ENCODE results near the gene CCDC141. TPM values are rescaled to one million over a fixed set of nuclear protein-coding genes. Genes with fewer than 3 reads are reported as not detected.
"Not testable (repeated sequence)": the region's sequence is repeated elsewhere in the genome, so short reads cannot be mapped to it uniquely, and the experiment has no call there.

Gene CCDC141
- total RNA-seq, 1 experiment from 2014 or later, result 0.30 TPM

- Histone ChIP-seq H3K27ac (ENCODE audit: low read length) (no peak overlapping the region), H3K9me3 (ENCODE audit: low read length) (no peaks in the 10 kb centered on the region), H3K36me3 (ENCODE audit: insufficient read depth, low read length) (no peaks in the 10 kb centered on the region), H3K4me1 (ENCODE audit: low read length) (peaks cover 6% of the 10 kb centered on the region), H3K79me2 (ENCODE audit: low read length) (no peaks in the 10 kb centered on the region), H3K9ac (ENCODE audit: low read length) (no peak overlapping the region), H3K4me2 (ENCODE audit: low read depth, low read length, poor library complexity, severe bottlenecking) (no peak overlapping the region), H4K20me1 (ENCODE audit: insufficient read depth, low read depth, low read length) (no peaks in the 10 kb centered on the region), H2AFZ (ENCODE audit: low read length) (no peak overlapping the region), H3K4me3 (ENCODE audit: low read length) (no peak overlapping the region), H3K27me3 (ENCODE audit: low read length) (no peaks in the 10 kb centered on the region), H3K9me2 (replicated peaks; ENCODE audit: insufficient read depth, low read length) (no peaks in the 10 kb centered on the region)
- no peak for DNase-seq
These were observed 25.5 kb downstream of the CCDC141 start for GRCh38 chr2:179024445-179024844.

- Histone ChIP-seq H2AFZ (ENCODE audit: low read length) (no peak overlapping the region), H3K9me2 (replicated peaks; ENCODE audit: insufficient read depth, low read length) (no peaks in the 10 kb centered on the region), H4K20me1 (ENCODE audit: insufficient read depth, low read depth, low read length) (no peaks in the 10 kb centered on the region), H3K27ac (ENCODE audit: low read length) (no peak overlapping the region), H3K79me2 (ENCODE audit: low read length) (no peaks in the 10 kb centered on the region), H3K4me2 (ENCODE audit: low read depth, low read length, poor library complexity, severe bottlenecking) (no peak overlapping the region), H3K9me3 (ENCODE audit: low read length) (no peaks in the 10 kb centered on the region), H3K9ac (ENCODE audit: low read length) (no peak overlapping the region), H3K4me3 (ENCODE audit: low read length) (no peak overlapping the region), H3K27me3 (ENCODE audit: low read length) (no peaks in the 10 kb centered on the region), H3K36me3 (ENCODE audit: insufficient read depth, low read length) (no peaks in the 10 kb centered on the region), H3K4me1 (ENCODE audit: low read length) (peaks cover 6% of the 10 kb centered on the region)
- DNase-seq, result no peak
These were observed 27.3 kb downstream of the CCDC141 start for GRCh38 chr2:179022685-179023084.

GRCh38 chr2:179021258-179021657 lies 28.7 kb downstream of the CCDC141 start:
- Histone ChIP-seq H3K9me2 (replicated peaks; ENCODE audit: insufficient read depth, low read length) (no peaks in the 10 kb centered on the region), H3K79me2 (ENCODE audit: low read length) (no peaks in the 10 kb centered on the region), H3K36me3 (ENCODE audit: insufficient read depth, low read length) (no peaks in the 10 kb centered on the region), H3K4me1 (ENCODE audit: low read length) (peaks cover 6% of the 10 kb centered on the region), H2AFZ (ENCODE audit: low read length) (no peak overlapping the region), H4K20me1 (ENCODE audit: insufficient read depth, low read depth, low read length) (no peaks in the 10 kb centered on the region), H3K9me3 (ENCODE audit: low read length) (no peaks in the 10 kb centered on the region), H3K4me2 (ENCODE audit: low read depth, low read length, poor library complexity, severe bottlenecking) (no peak overlapping the region), H3K4me3 (ENCODE audit: low read length) (no peak overlapping the region), H3K27me3 (ENCODE audit: low read length) (no peaks in the 10 kb centered on the region), H3K9ac (ENCODE audit: low read length) (no peak overlapping the region), H3K27ac (ENCODE audit: low read length) (no peak overlapping the region)
- no peak for DNase-seq

- DNase-seq, result peak; percentile 73
- Histone ChIP-seq H4K20me1 (ENCODE audit: insufficient read depth, low read depth, low read length) (no peaks in the 10 kb centered on the region), H3K9ac (ENCODE audit: low read length) (no peak overlapping the region), H2AFZ (ENCODE audit: low read length) (no peak overlapping the region), H3K4me1 (ENCODE audit: low read length) (peaks cover 6% of the 10 kb centered on the region), H3K36me3 (ENCODE audit: insufficient read depth, low read length) (no peaks in the 10 kb centered on the region), H3K27ac (ENCODE audit: low read length) (no peak overlapping the region), H3K9me3 (ENCODE audit: low read length) (no peaks in the 10 kb centered on the region), H3K9me2 (replicated peaks; ENCODE audit: insufficient read depth, low read length) (no peaks in the 10 kb centered on the region), H3K79me2 (ENCODE audit: low read length) (no peaks in the 10 kb centered on the region), H3K4me3 (ENCODE audit: low read length) (no peak overlapping the region), H3K27me3 (ENCODE audit: low read length) (no peaks in the 10 kb centered on the region), H3K4me2 (ENCODE audit: low read depth, low read length, poor library complexity, severe bottlenecking) (no peak overlapping the region)
These were observed 29.7 kb downstream of the CCDC141 start for GRCh38 chr2:179020156-179020750.

GRCh38 chr2:179019260-179019659 lies 30.7 kb downstream of the CCDC141 start:
- H3K36me3 ChIP-seq (ENCODE audit: insufficient read depth, low read length), result no peaks in the 10 kb centered on the region
- H3K4me3 ChIP-seq (ENCODE audit: low read length), result no peak overlapping the region
- H3K79me2 ChIP-seq (ENCODE audit: low read length), result no peaks in the 10 kb centered on the region
- peaks cover 6% of the 10 kb centered on the region for H3K4me1 ChIP-seq (ENCODE audit: low read length)
- H3K9ac ChIP-seq (ENCODE audit: low read length), result no peak overlapping the region
- no peaks in the 10 kb centered on the region for H3K27me3 ChIP-seq (ENCODE audit: low read length)
- DNase-seq, result no peak
- H3K27ac ChIP-seq (ENCODE audit: low read length), result no peak overlapping the region
- H4K20me1 ChIP-seq (ENCODE audit: insufficient read depth, low read depth, low read length), result no peaks in the 10 kb centered on the region
- no peak overlapping the region for H2AFZ ChIP-seq (ENCODE audit: low read length)
- no peak overlapping the region for H3K4me2 ChIP-seq (ENCODE audit: low read depth, low read length, poor library complexity, severe bottlenecking)
- no peaks in the 10 kb centered on the region for H3K9me2 ChIP-seq (replicated peaks; ENCODE audit: insufficient read depth, low read length)
- no peaks in the 10 kb centered on the region for H3K9me3 ChIP-seq (ENCODE audit: low read length)

- DNase-seq, result no peak
- Histone ChIP-seq H3K27me3 (ENCODE audit: low read length) (no peaks in the 10 kb centered on the region), H3K9me3 (ENCODE audit: low read length) (no peaks in the 10 kb centered on the region), H3K36me3 (ENCODE audit: insufficient read depth, low read length) (no peaks in the 10 kb centered on the region), H3K4me2 (ENCODE audit: low read depth, low read length, poor library complexity, severe bottlenecking) (no peak overlapping the region), H3K79me2 (ENCODE audit: low read length) (no peaks in the 10 kb centered on the region), H3K9ac (ENCODE audit: low read length) (no peak overlapping the region), H3K9me2 (replicated peaks; ENCODE audit: insufficient read depth, low read length) (no peaks in the 10 kb centered on the region), H3K4me3 (ENCODE audit: low read length) (no peak overlapping the region), H3K27ac (ENCODE audit: low read length) (no peak overlapping the region), H4K20me1 (ENCODE audit: insufficient read depth, low read depth, low read length) (no peaks in the 10 kb centered on the region), H2AFZ (ENCODE audit: low read length) (no peak overlapping the region), H3K4me1 (ENCODE audit: low read length) (peaks cover 6% of the 10 kb centered on the region)
These were observed 32.1 kb downstream of the CCDC141 start for GRCh38 chr2:179017773-179018357.

GRCh38 chr2:179014189-179014588 lies 35.7 kb downstream of the CCDC141 start:
- not testable (repeated sequence) for H3K27me3 ChIP-seq (ENCODE audit: low read length); H3K4me1 ChIP-seq (ENCODE audit: low read length); H3K4me3 ChIP-seq (ENCODE audit: low read length); H3K4me2 ChIP-seq (ENCODE audit: low read depth, low read length, poor library complexity, severe bottlenecking); H3K36me3 ChIP-seq (ENCODE audit: insufficient read depth, low read length); H2AFZ ChIP-seq (ENCODE audit: low read length); H3K9me2 ChIP-seq (replicated peaks; ENCODE audit: insufficient read depth, low read length); H3K79me2 ChIP-seq (ENCODE audit: low read length); DNase-seq; H4K20me1 ChIP-seq (ENCODE audit: insufficient read depth, low read depth, low read length); H3K9me3 ChIP-seq (ENCODE audit: low read length); H3K27ac ChIP-seq (ENCODE audit: low read length); H3K9ac ChIP-seq (ENCODE audit: low read length)

- Histone ChIP-seq H3K79me2 (ENCODE audit: low read length) (no peaks in the 10 kb centered on the region), H4K20me1 (ENCODE audit: insufficient read depth, low read depth, low read length) (no peaks in the 10 kb centered on the region), H3K4me3 (ENCODE audit: low read length) (no peak overlapping the region), H3K9me2 (replicated peaks; ENCODE audit: insufficient read depth, low read length) (no peaks in the 10 kb centered on the region), H3K27me3 (ENCODE audit: low read length) (no peaks in the 10 kb centered on the region), H3K36me3 (ENCODE audit: insufficient read depth, low read length) (no peaks in the 10 kb centered on the region), H3K9ac (ENCODE audit: low read length) (no peak overlapping the region), H3K4me2 (ENCODE audit: low read depth, low read length, poor library complexity, severe bottlenecking) (no peak overlapping the region), H2AFZ (ENCODE audit: low read length) (no peak overlapping the region), H3K4me1 (ENCODE audit: low read length) (no peaks in the 10 kb centered on the region), H3K27ac (ENCODE audit: low read length) (no peak overlapping the region), H3K9me3 (ENCODE audit: low read length) (no peaks in the 10 kb centered on the region)
- DNase-seq, result no peak
These were observed 44.0 kb downstream of the CCDC141 start for GRCh38 chr2:179005976-179006375.

All from Karpas-422 (cell line).